K562 (cell line): Measurements from ENCODE around the gene CYFIP2. TPM values are rescaled to one million over a fixed set of nuclear protein-coding genes. Genes with fewer than 3 reads are reported as not detected.

Experiments
- CEBPZ ChIP-seq: fragments of 150-350 bp; IDR thresholded peaks from 2 replicates; pipeline ENCODE4 v1.6.1; 2014; ENCODE audit warnings: low read depth, mild to moderate bottlenecking, low read length, borderline replicate concordance
- FOXJ2 ChIP-seq: fragments of 200-800 bp; sonication (Bioruptor generic); IDR thresholded peaks from 2 replicates; pipeline ENCODE4 v1.6.1; 2016; ENCODE audit warnings: missing genetic modification characterization, missing compliant biosample characterization
- FOXM1 ChIP-seq, 2 experiments: fragments of 450-650 bp in 1 of 2; sonication (generic) in 1 of 2; formaldehyde crosslinking in 1 of 2; IDR thresholded peaks; 2 replicates each; pipeline versions ENCODE4 v1.6.1 to v1.9.0; 2017 to 2022; ENCODE audit warnings: low read depth in 2 of 2, mild to moderate bottlenecking in 2 of 2, missing genetic modification reagents in 1 of 2, moderate library complexity in 1 of 2
- ZNF253 ChIP-seq: fragments of 250-450 bp; sonication (Bioruptor Pico); conservative IDR thresholded peaks from 2 replicates; pipeline ENCODE4 v1.6.1; 2021; ENCODE audit warnings: mild to moderate bottlenecking
- polyA plus RNA-seq, 8 experiments: library from polyadenylated mRNA; depleted of rRNA in 4 of 8; stranded (reverse) in 5 of 8; unstranded in 3 of 8; fragments of >200 nt; fragmentation: Nextera tagmentation in 2 of 8; fragmentation: Illumina TruSeq in 1 of 8; extraction: Ambion mirVana in 2 of 8; extraction: Trizol in 1 of 8; gene quantifications; 2 replicates each; pipeline versions ENCODE4 v1.2.1 to v1.2.3, GENCODE V29; 2011 to 2014; ENCODE audit warnings: inconsistent platforms in 1 of 8, missing spikeins in 1 of 8
- total RNA-seq, 7 experiments: library from RNA; depleted of rRNA in 6 of 7; stranded (reverse); fragments of >200 nt in 6 of 7; fragmentation: Illumina TruSeq in 2 of 7; extraction: Trizol in 2 of 7; gene quantifications; 2 replicates each; pipeline versions ENCODE4 v1.2.1 to v1.2.3, GENCODE V29; 2011 to 2021; ENCODE audit warnings: low replicate concordance in 1 of 7
- TF ChIP-seq, protein P1 (sequence below): fragments of 200-600 bp; sonication (generic); IDR thresholded peaks from one replicate; pipeline ENCODE4 v1.6.1; 2012; ENCODE audit warnings: mild to moderate bottlenecking, low read depth, low read length, inconsistent platforms
- TF ChIP-seq, protein P2 (sequence below): fragments of 250-450 bp; sonication (Bioruptor Pico); IDR thresholded peaks from 2 replicates; pipeline ENCODE4 v1.5.0; 2021
- TF ChIP-seq, protein P3 (sequence below): fragments of 450-650 bp; formaldehyde crosslinking; IDR thresholded peaks from 2 replicates; pipeline ENCODE4 v1.4.0; 2020; ENCODE audit warnings: mild to moderate bottlenecking, mixed read lengths

Gene CYFIP2
- total and polyA plus RNA-seq, 9 of the 15 experiments (the other 6 are each of a cell fraction or from before 2014, with no cell fraction given), result 0.76 to 2.9 (median 1.4) TPM; not detected in 1

DNA sequence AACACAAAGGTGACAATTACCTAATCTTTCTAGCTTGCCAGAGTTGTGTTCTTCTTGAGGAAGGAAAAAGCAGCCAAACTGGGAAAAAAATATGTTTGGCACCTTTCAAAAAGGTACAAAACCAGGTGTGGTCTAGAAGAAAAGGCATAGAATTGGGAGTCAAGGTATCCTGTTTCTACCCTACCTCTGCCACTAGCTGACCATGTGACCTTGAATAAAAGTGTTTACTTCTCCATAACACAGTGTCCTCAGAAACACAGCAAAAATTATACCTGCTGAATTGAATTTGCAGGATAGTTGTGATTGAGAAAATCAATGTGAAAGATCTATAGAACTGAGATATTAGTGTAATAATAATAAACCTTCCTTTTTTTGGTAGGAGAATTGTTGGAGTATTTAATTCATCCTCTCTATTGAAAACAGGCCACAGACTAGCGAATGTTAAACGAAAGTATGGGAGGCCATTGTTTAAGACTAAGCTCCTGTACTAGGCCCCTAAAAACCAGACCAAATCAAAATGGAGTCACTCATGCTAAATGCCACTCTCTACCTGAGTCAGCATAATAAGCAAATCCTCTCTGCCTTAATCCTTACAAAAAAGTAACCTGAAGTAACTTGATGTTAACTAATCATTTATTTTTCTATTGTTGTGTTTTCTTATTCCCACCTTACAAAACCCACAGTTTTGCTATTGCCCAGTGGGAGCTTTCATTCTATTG is 12.6 kb downstream of the CYFIP2 start (continued):
- TF ChIP-seq, protein P1, sequence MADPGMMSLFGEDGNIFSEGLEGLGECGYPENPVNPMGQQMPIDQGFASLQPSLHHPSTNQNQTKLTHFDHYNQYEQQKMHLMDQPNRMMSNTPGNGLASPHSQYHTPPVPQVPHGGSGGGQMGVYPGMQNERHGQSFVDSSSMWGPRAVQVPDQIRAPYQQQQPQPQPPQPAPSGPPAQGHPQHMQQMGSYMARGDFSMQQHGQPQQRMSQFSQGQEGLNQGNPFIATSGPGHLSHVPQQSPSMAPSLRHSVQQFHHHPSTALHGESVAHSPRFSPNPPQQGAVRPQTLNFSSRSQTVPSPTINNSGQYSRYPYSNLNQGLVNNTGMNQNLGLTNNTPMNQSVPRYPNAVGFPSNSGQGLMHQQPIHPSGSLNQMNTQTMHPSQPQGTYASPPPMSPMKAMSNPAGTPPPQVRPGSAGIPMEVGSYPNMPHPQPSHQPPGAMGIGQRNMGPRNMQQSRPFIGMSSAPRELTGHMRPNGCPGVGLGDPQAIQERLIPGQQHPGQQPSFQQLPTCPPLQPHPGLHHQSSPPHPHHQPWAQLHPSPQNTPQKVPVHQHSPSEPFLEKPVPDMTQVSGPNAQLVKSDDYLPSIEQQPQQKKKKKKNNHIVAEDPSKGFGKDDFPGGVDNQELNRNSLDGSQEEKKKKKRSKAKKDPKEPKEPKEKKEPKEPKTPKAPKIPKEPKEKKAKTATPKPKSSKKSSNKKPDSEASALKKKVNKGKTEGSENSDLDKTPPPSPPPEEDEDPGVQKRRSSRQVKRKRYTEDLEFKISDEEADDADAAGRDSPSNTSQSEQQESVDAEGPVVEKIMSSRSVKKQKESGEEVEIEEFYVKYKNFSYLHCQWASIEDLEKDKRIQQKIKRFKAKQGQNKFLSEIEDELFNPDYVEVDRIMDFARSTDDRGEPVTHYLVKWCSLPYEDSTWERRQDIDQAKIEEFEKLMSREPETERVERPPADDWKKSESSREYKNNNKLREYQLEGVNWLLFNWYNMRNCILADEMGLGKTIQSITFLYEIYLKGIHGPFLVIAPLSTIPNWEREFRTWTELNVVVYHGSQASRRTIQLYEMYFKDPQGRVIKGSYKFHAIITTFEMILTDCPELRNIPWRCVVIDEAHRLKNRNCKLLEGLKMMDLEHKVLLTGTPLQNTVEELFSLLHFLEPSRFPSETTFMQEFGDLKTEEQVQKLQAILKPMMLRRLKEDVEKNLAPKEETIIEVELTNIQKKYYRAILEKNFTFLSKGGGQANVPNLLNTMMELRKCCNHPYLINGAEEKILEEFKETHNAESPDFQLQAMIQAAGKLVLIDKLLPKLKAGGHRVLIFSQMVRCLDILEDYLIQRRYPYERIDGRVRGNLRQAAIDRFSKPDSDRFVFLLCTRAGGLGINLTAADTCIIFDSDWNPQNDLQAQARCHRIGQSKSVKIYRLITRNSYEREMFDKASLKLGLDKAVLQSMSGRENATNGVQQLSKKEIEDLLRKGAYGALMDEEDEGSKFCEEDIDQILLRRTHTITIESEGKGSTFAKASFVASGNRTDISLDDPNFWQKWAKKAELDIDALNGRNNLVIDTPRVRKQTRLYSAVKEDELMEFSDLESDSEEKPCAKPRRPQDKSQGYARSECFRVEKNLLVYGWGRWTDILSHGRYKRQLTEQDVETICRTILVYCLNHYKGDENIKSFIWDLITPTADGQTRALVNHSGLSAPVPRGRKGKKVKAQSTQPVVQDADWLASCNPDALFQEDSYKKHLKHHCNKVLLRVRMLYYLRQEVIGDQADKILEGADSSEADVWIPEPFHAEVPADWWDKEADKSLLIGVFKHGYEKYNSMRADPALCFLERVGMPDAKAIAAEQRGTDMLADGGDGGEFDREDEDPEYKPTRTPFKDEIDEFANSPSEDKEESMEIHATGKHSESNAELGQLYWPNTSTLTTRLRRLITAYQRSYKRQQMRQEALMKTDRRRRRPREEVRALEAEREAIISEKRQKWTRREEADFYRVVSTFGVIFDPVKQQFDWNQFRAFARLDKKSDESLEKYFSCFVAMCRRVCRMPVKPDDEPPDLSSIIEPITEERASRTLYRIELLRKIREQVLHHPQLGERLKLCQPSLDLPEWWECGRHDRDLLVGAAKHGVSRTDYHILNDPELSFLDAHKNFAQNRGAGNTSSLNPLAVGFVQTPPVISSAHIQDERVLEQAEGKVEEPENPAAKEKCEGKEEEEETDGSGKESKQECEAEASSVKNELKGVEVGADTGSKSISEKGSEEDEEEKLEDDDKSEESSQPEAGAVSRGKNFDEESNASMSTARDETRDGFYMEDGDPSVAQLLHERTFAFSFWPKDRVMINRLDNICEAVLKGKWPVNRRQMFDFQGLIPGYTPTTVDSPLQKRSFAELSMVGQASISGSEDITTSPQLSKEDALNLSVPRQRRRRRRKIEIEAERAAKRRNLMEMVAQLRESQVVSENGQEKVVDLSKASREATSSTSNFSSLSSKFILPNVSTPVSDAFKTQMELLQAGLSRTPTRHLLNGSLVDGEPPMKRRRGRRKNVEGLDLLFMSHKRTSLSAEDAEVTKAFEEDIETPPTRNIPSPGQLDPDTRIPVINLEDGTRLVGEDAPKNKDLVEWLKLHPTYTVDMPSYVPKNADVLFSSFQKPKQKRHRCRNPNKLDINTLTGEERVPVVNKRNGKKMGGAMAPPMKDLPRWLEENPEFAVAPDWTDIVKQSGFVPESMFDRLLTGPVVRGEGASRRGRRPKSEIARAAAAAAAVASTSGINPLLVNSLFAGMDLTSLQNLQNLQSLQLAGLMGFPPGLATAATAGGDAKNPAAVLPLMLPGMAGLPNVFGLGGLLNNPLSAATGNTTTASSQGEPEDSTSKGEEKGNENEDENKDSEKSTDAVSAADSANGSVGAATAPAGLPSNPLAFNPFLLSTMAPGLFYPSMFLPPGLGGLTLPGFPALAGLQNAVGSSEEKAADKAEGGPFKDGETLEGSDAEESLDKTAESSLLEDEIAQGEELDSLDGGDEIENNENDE, result no peak
- TF ChIP-seq, protein P2, sequence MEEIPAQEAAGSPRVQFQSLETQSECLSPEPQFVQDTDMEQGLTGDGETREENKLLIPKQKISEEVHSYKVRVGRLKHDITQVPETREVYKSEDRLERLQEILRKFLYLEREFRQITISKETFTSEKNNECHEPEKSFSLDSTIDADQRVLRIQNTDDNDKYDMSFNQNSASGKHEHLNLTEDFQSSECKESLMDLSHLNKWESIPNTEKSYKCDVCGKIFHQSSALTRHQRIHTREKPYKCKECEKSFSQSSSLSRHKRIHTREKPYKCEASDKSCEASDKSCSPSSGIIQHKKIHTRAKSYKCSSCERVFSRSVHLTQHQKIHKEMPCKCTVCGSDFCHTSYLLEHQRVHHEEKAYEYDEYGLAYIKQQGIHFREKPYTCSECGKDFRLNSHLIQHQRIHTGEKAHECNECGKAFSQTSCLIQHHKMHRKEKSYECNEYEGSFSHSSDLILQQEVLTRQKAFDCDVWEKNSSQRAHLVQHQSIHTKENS (CRISPR knock-in tag), result no peak
- TF ChIP-seq ZNF253 (CRISPR knock-in tag) (no peak), FOXJ2 (no peak), FOXM1 (IDR thresholded peaks at IDR 0.05; ENCODE audit: low read depth) (no peak), FOXM1 (CRISPR knock-in tag; IDR thresholded peaks at IDR 0.05; ENCODE audit: low read depth) (no peak), CEBPZ (no peak)
- TF ChIP-seq, protein P3, sequence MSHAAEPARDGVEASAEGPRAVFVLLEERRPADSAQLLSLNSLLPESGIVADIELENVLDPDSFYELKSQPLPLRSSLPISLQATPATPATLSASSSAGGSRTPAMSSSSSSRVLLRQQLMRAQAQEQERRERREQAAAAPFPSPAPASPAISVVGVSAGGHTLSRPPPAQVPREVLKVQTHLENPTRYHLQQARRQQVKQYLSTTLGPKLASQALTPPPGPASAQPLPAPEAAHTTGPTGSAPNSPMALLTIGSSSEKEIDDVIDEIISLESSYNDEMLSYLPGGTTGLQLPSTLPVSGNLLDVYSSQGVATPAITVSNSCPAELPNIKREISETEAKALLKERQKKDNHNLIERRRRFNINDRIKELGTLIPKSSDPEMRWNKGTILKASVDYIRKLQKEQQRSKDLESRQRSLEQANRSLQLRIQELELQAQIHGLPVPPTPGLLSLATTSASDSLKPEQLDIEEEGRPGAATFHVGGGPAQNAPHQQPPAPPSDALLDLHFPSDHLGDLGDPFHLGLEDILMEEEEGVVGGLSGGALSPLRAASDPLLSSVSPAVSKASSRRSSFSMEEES, result peak; percentile 41
